Left renal cortex interstitium (tissue), 4 donors: ENCODE results near the gene IFITM2. TPM values are rescaled to one million over a fixed set of nuclear protein-coding genes. Genes with fewer than 3 reads are reported as not detected.
A peak's percentile ranks its signal among the peaks of the same experiment; 100 is the strongest.
"Not testable (repeated sequence)": the region's sequence is repeated elsewhere in the genome, so short reads cannot be mapped to it uniquely, and the experiment has no call there.

Experiments
- DNase-seq, 4 donors: peaks; one replicate each; pipeline ENCODE4 v3.0.0-alpha.2; 2013; ENCODE audit warnings: low read depth in 4 of 4, low spot score in 2 of 4, missing footprints in 1 of 4
- polyA plus RNA-seq, 4 donors: library from polyadenylated mRNA; unstranded; fragments of 120-200 nt; gene quantifications; one replicate each; pipeline ENCODE4 v1.2.1, GENCODE V29; 2013; ENCODE audit not compliant: insufficient read length in 4 of 4

IFITM2 gene
- polyA plus RNA-seq, 4 donors = 162 to 301 (median 211) TPM

GRCh38 chr11:335779-336658 is 28.4 kb downstream of the IFITM2 start:
- peak in 1 of 4 donors; percentile 68 for DNase-seq

GRCh38 chr11:336659-337198 is 29.1 kb downstream of the IFITM2 start:
- DNase-seq = no peak

- DNase-seq = no peak
These were observed 30.1 kb downstream of the IFITM2 start for GRCh38 chr11:337711-338110.

GRCh38 chr11:339963-340362 is 32.3 kb downstream of the IFITM2 start:
- DNase-seq = no peak

- no peak for DNase-seq
These were observed 33.2 kb downstream of the IFITM2 start for GRCh38 chr11:340539-341512.

GRCh38 chr11:342328-342727 is 34.7 kb downstream of the IFITM2 start:
- DNase-seq = no peak

GRCh38 chr11:344836-345578 is 37.4 kb downstream of the IFITM2 start:
- no peak for DNase-seq

GRCh38 chr11:346529-346928 is 38.9 kb downstream of the IFITM2 start:
- no peak for DNase-seq

- not testable (repeated sequence) for DNase-seq
These were observed 41.8 kb downstream of the IFITM2 start for GRCh38 chr11:349270-349954.

GRCh38 chr11:350033-350722 is 42.6 kb downstream of the IFITM2 start:
- not testable (repeated sequence) for DNase-seq

GRCh38 chr11:350723-351255 is 43.2 kb downstream of the IFITM2 start:
- no peak for DNase-seq

GRCh38 chr11:351411-351810 is 43.8 kb downstream of the IFITM2 start:
- no peak for DNase-seq

GRCh38 chr11:352456-353031 is 44.9 kb downstream of the IFITM2 start:
- no peak for DNase-seq

GRCh38 chr11:353179-353873 is 45.7 kb downstream of the IFITM2 start:
- peak in 1 of 4 donors; percentile 44 for DNase-seq

GRCh38 chr11:355581-356458 is 48.2 kb downstream of the IFITM2 start:
- DNase-seq = peak in 3 of 4 donors; percentile 83 to 88 (median 84)

GRCh38 chr11:356610-357009 is 49.0 kb downstream of the IFITM2 start:
- no peak for DNase-seq

GRCh38 chr11:357582-357981 is 50.0 kb downstream of the IFITM2 start:
- no peak for DNase-seq
